ENCODE results near the gene THUMPD2. TPM values are rescaled to one million over a fixed set of nuclear protein-coding genes. Genes with fewer than 3 reads are reported as not detected.
A peak's percentile ranks its signal among the peaks of the same experiment; 100 is the strongest.
"Not testable (repeated sequence)": the region's sequence is repeated elsewhere in the genome, so short reads cannot be mapped to it uniquely, and the experiment has no call there.

The THUMPD2 gene
- total RNA-seq, 1 donor from 2014 or later = 5.2 TPM

- H3K4me3 ChIP-seq (ENCODE audit: low read depth, low read length) = no peak overlapping the region
- DNase-seq (ENCODE audit: low read depth) = no peak
- peak; percentile 79 for TF ChIP-seq CTCF (conservative IDR thresholded peaks at IDR 0.05; ENCODE audit: low read depth, low read length)
These were observed 48.3 kb downstream of the THUMPD2 start for GRCh38 chr2:39730685-39731302.

GRCh38 chr2:39730276-39730675, 48.8 kb downstream of the THUMPD2 start:
- DNase-seq (ENCODE audit: low read depth) = no peak
- no peak for TF ChIP-seq CTCF (conservative IDR thresholded peaks at IDR 0.05; ENCODE audit: low read depth, low read length)
- no peak overlapping the region for H3K4me3 ChIP-seq (ENCODE audit: low read depth, low read length)

- no peak for DNase-seq (ENCODE audit: low read depth)
- peak; percentile 89 for TF ChIP-seq CTCF (conservative IDR thresholded peaks at IDR 0.05; ENCODE audit: low read depth, low read length)
- no peak overlapping the region for H3K4me3 ChIP-seq (ENCODE audit: low read depth, low read length)
These were observed 50.1 kb downstream of the THUMPD2 start for GRCh38 chr2:39728941-39729351.

GRCh38 chr2:39728085-39728484, 51.0 kb downstream of the THUMPD2 start:
- not testable (repeated sequence) for DNase-seq (ENCODE audit: low read depth); H3K4me3 ChIP-seq (ENCODE audit: low read depth, low read length)

- no peak for DNase-seq (ENCODE audit: low read depth)
These were observed 53.7 kb downstream of the THUMPD2 start for GRCh38 chr2:39725401-39725800.

GRCh38 chr2:39724828-39725144, 54.3 kb downstream of the THUMPD2 start:
- no peak overlapping the region for H3K4me3 ChIP-seq (ENCODE audit: low read depth, low read length)
- TF ChIP-seq CTCF (conservative IDR thresholded peaks at IDR 0.05; ENCODE audit: low read depth, low read length) = no peak
- DNase-seq (ENCODE audit: low read depth) = no peak

More at GRCh38 chr2:39725401-39725800, 53.7 kb downstream of the THUMPD2 start:
- no peak overlapping the region for H3K4me3 ChIP-seq (ENCODE audit: low read depth, low read length)
- TF ChIP-seq CTCF (conservative IDR thresholded peaks at IDR 0.05; ENCODE audit: low read depth, low read length) = no peak

- TF ChIP-seq CTCF (conservative IDR thresholded peaks at IDR 0.05; ENCODE audit: low read depth, low read length) = no peak
- DNase-seq (ENCODE audit: low read depth) = peak; percentile 41
- no peak overlapping the region for H3K4me3 ChIP-seq (ENCODE audit: low read depth, low read length)
These were observed 54.9 kb downstream of the THUMPD2 start for GRCh38 chr2:39723946-39724827.
